HL-60 (cell line): ENCODE measurements around the gene TMEM270.

Source experiments
- POLR2AphosphoS5 ChIP-seq: IDR thresholded peaks from 2 replicates; pipeline ENCODE4 v1.6.1; 2012; ENCODE audit warnings: low read depth
- SPI1 ChIP-seq: IDR thresholded peaks from 2 replicates; pipeline ENCODE4 v1.6.1; 2012; ENCODE audit warnings: low read depth, mild to moderate bottlenecking, borderline replicate concordance

- TF ChIP-seq POLR2AphosphoS5 (no peak), SPI1 (no peak)
Measured at GRCh38 chr7:73871163-73872011, 10.4 kb downstream of the TMEM270 start.
